Stimulated activated CD4-positive, alpha-beta T cell treated with anti-CD3 and anti-CD28 coated beads, TNF-alpha, amount 100 ng/mL, for 1 hour (primary cell): ENCODE results near the gene EME1.
A peak's percentile ranks its signal among the peaks of the same experiment; 100 is the strongest.

Experiments used
- DNase-seq, 3 donors: peaks; one replicate each; pipeline ENCODE4 v3.0.0-alpha.2; 2020; ENCODE audit warnings: low read depth in 3 of 3, low spot score in 1 of 3

EME1 gene

DNA sequence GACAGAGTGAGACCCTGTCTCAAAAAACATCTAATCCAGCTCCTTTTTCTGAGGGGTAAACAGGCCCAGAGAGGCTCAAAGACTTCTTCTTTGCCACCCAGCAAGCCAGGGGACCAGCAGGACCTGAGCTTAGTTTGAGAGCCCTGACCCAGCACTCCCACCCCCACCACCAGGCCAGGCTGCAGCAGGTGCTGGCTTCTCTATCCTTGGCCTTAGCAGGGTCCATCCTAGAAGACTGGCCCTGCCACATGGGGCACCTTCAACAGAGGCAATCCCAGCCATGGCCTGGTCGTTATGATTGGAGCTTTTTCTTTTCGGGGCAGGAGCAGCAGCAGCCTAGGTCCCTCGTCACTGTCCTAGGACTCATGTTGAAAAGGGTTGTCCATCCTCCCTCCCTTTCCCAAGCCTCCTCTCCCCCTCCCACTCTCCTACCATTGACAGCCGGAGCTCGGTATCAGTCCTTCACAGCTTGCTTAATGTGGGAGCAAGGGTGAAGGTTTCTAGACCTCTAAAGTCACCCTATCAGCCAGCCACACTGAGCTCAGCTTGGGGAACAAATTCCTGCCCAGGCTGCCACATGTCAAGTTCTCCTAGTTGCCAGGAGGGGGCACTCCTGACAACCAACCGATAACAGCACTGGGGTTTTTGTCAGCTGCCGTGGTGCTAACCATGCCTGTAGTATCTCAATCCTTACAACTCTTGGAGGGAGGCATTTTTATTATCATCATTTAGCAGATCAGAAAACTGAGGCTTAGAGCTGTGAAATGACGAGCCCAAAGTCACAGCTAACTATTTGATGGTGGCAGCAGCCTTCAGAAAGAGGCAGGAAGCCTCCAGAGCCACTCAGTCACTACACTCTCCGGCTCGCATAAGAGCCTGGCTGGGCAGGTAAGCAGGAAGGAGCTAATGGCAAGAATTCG, 11.2 kb upstream of the EME1 start:
- DNase-seq: peak in 2 of 3 donors; percentile 8 to 35

DNA sequence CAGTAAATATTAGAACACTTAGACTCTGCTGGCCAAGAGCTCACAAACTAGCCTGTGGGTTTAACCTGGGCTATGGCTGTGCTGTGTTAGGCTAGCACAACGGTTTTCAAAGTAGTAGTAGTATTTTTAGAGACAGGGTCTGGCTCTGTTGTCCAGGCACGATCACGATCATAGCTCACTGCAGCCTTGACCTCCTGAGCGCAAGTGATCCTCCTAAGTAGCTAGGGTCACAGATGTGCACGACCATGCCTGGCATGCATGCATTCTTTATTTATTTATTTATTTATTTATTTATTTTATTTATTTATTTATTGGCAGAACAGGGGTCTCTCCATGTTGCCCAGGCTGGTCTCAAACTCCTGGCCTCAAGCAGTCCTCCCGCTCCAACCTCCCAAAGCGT, 10.4 kb upstream of the EME1 start:
- DNase-seq: no peak

DNA sequence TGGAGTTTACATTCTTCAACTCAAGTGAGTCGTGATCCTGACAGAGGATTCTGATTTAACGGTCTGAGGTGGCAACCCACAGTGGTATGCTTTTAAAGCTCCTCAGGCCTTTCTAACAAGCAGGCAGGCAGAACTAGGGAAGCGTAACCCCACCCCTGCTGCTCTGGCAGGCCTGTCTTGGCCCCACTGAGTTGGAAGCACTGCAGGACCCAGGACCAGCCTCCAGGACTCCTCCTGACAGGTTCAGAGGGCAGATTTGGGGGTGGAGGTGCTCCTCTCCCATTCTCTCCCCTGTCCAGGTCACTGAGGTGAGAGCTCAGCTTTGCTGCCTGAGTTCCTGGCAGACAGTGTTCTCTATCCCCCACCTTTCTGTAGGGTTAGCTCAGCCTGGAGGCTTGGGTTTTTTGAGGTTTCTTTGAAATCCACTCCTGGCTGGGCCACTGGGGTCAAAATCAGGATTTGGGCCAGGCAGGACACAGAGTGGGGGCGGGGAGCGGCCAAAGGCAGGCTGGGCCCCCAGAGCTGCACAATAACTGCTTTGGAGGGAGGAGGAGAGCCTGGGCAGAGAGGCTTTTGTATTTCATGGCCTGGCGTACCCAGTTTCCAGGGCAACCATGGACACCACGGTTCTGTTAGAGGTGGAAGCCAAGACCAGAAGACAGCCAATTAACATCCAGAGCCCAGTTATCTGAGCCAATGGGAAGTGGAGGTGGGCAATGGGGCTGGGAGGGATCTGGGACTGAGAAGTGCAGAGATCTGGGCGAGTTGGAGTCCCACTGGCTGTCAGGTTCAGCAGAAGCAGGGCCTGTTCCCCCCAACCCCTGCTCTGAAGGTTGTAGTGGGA, 9.6 kb upstream of the EME1 start:
- no peak for DNase-seq

DNA sequence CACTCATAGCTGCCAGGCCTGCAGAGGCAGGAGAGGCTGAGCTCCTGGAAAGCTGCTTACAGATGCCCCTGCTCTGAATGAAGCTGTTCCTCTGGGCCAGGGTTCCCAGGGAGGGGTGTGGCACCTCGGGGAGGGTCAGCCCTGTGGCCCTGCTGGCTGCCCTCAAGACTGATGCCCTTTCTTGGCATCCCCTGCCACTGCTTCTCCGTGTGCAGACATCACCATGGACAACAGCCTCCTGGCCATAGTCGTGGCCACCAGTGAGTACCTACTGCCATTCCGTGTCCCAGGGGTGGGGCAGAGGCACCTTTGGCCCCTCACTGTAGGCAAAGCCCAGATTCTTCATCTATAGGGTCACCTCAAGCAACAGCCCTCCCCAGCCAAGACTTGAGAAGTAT, 9.0 kb upstream of the EME1 start:
- DNase-seq: no peak

DNA sequence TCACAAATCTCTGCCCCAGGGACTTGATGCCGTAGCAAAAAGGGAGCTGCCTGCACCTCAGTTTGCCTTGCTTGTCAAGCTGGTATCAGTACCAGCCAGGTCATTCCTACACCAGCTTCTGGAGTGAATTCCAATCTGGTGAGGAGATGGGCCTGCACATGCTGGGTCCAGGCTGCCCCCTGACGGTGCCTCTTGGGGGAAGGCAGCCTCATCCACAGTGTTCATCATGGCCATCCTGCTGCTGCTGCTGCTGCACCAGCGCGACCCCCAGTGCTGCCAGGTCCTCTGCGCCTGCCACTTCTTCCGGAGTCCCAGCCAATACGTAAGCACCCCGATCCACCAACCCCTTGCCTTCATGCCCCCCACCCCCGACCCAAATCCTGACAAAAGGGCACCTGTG, 8.3 kb upstream of the EME1 start:
- DNase-seq: no peak

DNA sequence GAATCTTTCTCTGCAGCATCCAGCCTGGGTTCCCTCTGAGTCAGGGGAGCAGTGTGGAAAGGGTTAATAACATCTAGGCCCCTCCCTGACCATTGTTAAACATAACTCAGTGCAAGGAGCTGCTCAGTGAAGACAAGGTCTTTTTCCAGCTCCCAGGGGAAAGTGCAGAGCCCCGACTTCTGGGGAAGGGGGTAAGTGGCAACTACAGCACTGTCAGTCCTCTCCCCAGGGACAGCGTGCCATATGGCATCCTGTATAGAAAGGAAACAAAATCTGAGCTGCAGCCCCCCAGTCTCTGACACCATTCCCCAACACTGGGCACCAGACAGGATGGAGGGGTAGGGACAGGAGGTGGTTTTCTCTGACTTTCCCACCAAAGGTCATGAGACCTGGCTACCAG, 7.9 kb upstream of the EME1 start:
- no peak for DNase-seq

DNA sequence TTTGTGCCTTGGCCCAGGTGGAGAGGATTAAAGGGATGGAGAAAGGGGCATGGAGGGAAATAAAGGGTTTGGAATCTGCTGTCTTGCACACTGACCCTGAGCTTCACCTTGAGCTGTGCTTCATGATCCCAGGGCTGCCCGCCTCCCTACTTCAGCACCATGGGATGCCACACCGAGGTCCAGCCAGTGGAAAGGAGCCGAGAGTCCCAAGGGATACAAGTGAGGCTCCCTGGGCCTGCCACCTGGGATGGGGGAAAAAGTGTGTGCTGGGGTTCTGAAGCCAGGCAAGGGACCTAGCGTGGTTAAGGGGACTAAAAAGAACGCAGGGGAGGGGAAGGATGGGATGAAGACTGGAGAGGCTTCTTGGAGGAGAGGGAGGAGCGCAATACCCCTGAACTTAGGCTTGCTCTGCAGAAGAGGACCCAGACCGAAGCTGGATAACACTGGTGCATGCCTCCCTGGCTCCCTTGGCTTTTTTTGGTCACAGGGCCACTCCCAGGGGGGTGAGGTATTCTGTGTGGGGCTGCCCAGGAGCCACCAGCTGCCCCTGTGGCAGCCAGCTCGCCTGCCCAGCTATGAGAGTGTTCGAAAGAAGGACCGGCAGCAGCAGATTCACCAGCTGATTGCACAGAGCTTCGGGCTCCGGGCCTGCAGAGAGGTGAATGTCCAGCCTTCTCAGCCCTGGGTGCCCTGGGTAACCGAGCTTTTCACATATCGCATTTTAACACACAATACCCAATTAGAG, 7.2 kb upstream of the EME1 start:
- DNase-seq: no peak

DNA sequence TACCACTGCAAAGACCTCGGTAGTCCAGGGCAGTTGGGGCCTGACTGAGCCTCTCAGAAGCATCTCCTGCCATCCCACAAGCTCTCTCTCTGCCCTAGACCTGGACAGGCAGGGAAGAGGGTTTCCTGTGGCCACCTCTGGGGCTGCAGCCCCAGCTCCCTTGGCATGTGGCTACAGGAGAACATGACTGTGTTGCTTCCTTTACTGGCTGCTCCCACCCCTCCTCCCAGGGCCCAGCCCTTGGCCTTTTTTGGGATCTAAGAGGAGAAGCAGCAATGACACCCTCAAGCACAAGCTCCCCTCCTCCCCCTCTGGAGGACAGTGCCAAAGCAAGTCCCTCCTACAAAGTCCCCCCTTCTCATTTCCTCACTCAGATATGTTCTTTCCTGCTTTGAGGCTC, 5.6 kb upstream of the EME1 start:
- no peak for DNase-seq

DNA sequence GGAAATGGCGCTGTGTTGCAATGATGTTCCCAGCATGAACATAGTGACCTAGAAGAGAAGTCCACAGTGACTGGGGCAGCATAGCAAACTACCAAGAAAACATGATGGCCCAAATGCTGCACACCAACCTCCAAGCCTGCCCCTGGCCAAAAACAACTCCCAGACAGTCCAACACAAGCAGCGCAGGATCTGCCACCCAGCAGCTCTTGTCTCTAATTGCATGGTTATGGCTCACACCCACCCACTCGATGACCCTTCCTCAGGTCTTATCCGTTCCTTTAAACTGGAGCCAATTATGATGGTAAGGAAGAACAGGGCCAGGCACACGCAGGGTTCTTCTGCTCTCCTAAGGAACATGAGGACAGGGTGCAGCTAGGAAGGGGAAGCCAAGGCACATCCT, 3.0 kb upstream of the EME1 start:
- DNase-seq: no peak

DNA sequence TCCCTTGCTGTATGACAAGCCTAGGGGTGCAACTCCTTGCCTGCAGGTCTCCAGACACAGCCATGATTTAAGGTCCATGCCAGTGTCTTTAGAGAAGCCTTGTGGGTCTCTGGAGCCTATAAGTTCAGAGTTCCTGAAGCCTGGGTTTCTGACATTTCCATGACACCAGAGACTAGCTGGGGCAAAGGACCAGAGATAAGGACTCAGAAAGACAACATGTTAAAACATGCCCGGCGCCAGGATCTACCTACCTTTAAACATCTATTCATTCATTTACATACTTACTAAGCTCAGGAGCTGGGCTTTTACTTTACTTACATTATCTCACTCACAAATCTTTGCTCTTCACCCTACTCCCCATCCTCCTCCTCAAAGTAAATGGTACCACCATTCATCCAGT, 1.5 kb upstream of the EME1 start:
- no peak for DNase-seq

DNA sequence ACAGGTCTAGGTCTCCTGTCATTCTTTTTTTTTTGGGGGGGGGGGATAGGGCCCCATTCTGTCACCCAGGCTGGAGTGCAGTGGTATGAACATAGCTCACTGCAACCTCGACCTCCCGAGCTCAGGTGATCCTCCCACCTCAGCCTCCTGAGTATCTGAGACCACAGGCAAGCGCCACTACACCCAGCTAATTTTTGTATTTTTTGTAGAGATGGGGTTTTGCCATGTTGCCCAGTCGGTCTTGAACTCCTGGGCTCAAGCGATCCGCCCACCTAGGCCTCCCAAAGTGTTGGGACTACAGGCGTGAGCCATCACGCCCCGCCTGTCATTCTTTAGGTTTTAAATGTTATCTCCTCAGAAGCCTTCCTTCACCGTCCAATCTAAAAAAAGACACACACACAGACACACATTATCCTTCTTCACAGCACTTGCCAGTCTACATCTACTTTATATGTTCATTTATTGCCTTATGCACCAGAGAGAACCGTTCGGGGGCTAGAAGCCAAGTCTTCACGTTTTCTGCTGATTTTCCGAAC, 739 bp upstream of the EME1 start:
- no peak for DNase-seq

DNA sequence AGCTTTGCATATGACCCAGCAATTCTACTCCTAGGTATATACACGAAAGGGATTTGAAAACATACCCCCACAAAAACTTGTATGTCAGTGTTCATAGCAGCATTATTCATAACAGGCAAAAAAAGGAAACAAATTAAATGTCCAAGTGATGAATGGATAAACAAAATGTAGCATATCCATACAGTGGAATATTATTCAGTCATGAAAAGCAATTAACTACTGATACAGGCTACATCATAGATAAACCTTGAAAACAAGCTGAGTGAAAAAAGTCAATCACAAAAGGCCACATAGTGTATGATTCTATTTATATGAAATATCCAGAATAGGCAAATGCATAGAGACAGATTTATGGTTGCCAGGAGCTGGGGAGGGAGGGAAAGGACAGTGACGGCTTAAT, 676 bp downstream of the EME1 start:
- DNase-seq: no peak

DNA sequence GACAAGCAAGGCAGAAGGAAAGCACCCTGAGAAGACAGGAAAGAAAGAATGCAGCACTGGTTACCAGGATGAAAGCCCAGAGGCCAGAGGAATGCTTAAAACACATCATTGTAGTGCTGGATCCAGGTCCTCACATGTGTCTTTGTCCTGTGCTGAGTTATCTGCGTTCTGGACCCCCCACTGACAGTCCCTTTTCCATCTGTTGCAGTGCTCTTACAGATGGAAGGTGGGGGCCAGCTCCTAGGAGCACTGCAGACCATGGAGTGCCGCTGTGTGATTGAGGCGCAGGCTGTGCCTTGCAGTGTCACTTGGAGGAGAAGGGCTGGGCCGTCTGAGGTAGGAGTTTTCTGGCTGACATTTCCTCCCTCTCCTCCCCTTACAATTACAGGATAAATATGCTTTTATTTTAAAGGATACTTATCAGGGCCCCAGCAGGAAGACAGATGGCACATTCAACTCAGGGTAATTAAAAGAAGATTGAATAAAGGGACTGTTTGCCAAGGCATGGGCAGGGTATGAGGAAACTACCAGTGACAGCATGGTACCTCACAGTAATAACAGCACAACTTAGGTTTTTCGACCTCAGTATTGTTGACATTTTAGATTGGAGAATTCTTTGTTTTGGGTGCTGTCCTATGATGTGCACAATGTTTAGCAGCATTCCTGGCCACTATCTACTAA, 3.0 kb downstream of the EME1 start:
- no peak for DNase-seq

DNA sequence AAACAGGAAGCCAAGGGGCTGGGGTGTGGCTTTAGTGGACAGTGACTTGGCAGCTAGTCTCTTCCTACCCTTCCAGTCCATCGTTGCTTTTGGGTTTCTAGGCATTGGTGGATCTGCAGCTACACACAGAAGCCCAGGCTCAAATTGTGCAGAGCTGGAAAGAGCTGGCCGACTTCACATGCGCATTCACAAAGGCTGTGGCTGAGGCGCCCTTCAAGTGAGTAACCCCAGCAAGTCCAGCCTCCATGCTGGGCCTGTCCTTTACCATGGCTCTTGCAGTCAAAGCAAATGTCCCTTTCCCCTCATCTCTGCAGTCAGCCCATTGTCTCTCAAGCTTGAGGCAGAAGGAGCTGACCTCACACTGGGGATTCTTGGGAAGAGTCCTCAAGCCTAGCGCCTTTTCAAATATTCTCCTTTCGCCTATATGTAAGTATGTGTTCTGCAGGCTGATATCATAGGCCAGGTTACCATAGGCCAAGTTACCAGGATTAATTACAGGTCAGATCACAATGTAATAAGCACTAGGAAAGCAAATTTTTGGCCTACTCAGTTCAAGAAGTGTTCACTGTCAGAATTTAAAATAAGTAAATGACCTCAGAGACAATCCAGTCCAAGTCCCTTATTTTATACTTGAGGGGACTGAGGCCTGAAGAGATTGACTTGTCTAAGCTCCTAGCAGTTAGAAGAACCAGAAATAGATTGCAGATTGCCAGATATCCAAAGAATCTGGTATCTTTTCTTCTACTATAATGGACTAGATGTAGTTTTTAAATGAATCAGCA, 6.5 kb downstream of the EME1 start:
- no peak for DNase-seq

DNA sequence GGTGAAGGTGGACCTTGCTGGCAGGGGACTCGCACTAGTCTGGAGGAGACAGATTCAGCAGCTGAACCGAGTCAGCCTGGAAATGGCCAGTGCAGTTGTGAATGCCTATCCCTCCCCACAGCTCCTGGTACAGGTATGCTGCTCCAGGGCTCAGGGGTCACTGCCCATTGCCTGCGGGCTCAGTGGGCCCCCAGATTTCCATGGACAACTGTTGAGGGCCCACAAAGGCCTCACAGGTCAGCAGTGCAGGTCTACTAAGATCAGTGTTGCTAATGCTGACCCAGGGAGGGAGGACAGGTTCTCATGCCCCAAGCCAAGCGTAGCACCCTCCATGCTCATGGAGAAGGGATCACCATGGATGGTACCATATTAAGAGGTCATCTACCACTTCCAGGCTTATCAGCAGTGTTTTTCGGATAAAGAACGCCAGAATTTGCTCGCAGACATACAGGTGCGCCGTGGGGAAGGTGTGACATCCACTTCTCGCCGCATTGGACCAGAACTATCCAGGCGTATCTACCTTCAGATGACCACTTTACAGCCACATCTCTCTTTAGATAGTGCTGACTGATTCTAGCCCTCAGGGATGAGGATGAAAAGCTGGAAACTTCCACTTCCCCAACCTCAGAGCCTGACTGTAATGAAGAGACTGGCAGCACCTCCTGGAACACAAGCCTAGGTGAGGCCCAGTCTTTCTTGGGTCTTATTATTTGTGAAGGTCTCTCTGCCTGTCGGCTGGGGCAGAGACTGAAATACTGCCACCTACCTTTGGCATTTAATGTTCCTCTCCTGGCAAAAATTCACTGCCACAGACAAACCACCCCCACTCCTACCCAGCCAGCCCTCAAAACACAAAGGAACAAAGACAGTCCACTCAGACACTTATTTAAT, 7.6 kb downstream of the EME1 start:
- DNase-seq: no peak

DNA sequence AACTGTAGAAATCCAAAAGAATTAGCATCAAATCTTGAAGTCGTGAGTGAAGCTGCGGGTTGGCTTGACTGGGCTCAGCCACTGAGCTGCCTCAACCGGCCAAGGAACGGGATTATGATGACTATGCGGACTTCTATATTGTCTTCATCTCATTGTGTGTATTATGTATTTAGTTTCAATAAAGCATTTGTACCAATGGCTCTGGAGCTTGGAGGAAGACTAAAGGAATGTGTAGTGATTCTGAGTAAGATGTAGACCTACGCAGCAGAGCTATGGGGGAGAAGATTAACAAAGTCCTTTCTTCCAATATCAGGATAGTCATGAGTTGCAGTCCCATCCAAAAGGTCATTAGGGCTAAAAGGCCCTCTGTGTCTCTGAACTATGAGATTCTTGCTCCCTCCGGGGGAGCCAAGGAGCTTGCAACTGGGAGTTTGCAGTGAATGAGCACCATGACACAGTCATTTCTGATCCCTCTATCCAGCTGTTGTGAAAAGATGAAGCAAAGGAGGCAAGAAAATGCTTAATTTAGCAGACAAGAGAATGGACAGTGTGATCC, 8.3 kb downstream of the EME1 start:
- DNase-seq: no peak

DNA sequence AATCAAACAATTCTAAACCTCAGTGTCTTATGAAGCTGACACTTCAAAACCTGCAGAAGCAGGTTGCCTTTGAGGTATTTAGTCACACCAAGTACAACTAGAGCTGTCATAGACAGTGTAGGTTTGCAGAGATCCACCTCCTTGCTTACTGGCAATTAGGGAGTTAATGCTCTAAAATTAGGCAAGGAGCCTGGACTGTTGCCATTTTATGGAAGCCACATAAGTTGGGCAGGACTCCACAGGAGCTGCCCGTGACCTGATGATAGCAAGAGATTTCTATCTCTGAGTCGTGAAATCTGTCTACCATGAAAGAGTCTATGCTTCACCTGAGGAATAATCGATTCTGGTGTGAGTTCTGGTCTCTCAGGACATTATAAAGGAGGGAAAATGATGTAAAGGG, 8.9 kb downstream of the EME1 start:
- DNase-seq: no peak

DNA sequence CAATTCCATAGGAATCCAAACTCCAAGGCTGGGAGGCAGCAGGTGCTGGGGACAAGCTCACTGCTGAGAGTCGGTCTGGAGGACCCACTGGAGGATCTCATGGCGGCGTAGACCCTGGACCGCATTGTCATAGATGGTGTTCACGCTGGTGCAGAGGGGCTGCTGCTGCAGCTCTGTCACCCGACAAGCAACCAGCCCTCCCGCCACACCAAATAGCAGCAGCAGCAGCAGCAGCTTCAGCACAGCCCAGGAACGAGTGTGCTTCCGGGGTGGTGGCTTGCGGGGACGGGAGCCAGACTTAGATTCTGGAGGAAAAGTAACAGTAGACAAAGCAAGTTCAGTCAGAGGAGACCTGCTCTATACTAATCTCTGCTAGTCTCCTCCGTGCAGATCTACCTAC, 9.9 kb downstream of the EME1 start:
- DNase-seq: no peak

DNA sequence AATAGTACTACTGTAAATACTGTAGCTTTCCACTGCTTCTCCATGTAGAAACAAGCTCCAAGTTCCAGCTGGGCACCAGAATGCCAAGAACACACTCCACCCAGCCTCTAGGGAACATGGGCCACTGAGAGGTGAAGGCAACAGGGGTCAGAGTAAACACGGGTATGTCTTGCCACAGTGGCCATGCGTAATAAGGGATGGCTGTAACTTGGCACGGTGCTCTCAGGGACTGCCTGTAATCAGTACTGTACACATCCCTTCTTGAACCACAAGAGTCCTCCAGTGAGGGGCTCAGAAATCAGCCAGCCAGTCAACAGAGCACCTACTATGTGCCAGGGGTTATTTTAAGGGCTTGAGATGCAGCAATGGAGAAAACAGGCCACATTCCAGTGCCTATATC, 13.5 kb downstream of the EME1 start:
- no peak for DNase-seq
